RWPE2 (cell line): ENCODE measurements around the gene ALG1.
"Not testable (repeated sequence)": the region's sequence is repeated elsewhere in the genome, so short reads cannot be mapped to it uniquely, and the experiment has no call there.

Source experiments
- ATAC-seq: fragments of 200-7000 bp; cut with Tn5 transposase; 3 replicates; pipeline ENCODE4 v1.9.1; 2021; ENCODE audit warnings: low read depth
- DNase-seq: peaks from one replicate; pipeline ENCODE4 v3.0.0-alpha.2; 2020; ENCODE audit warnings: low spot score
- H3K27ac ChIP-seq: fragments of 450-650 bp; 2 replicates; pipeline ENCODE4 v1.5.1; 2017; ENCODE audit warnings: mild to moderate bottlenecking; ENCODE audit not compliant: poor library complexity, severe bottlenecking
- H3K27me3 ChIP-seq: fragments of 250-450 bp; sonication (Bioruptor Pico); 2 replicates; pipeline ENCODE4 v1.5.1; 2021; ENCODE audit warnings: mild to moderate bottlenecking, moderate library complexity; ENCODE audit not compliant: insufficient read depth, poor library complexity, severe bottlenecking
- H3K36me3 ChIP-seq: fragments of 250-450 bp; sonication (Bioruptor Pico); 2 replicates; pipeline ENCODE4 v1.5.1; 2020; ENCODE audit warnings: low read depth, mild to moderate bottlenecking, moderate library complexity
- H3K4me1 ChIP-seq: fragments of 250-450 bp; sonication (Bioruptor Pico); 2 replicates; pipeline ENCODE4 v1.5.1; 2021; ENCODE audit warnings: mild to moderate bottlenecking, moderate library complexity; ENCODE audit not compliant: insufficient read depth, poor library complexity, severe bottlenecking
- H3K4me3 ChIP-seq: fragments of 250-450 bp; sonication (Bioruptor Pico); 2 replicates; pipeline ENCODE4 v1.5.1; 2021; ENCODE audit warnings: mild to moderate bottlenecking, moderate library complexity; ENCODE audit not compliant: severe bottlenecking
- H3K9me3 ChIP-seq: fragments of 250-450 bp; sonication (Bioruptor Pico); 2 replicates; pipeline ENCODE4 v1.5.1; 2021; ENCODE audit warnings: mild to moderate bottlenecking, moderate library complexity; ENCODE audit not compliant: severe bottlenecking
- CTCF ChIP-seq: fragments of 450-650 bp; IDR thresholded peaks from one replicate; pipeline ENCODE4 v1.5.1; 2017; ENCODE audit warnings: mild to moderate bottlenecking, moderate library complexity; ENCODE audit not compliant: poor library complexity, severe bottlenecking

The ALG1 gene

GRCh38 chr16:5103296-5104032 lies 31.8 kb downstream of the ALG1 start:
- ATAC-seq, H3K36me3 ChIP-seq, H3K27me3 ChIP-seq, H3K9me3 ChIP-seq, H3K27ac ChIP-seq, DNase-seq, H3K4me3 ChIP-seq, H3K4me1 ChIP-seq: not testable (repeated sequence)

GRCh38 chr16:5105039-5105438 lies 33.4 kb downstream of the ALG1 start:
- H3K36me3 ChIP-seq, H3K27ac ChIP-seq, DNase-seq, H3K4me3 ChIP-seq, H3K9me3 ChIP-seq, ATAC-seq, H3K27me3 ChIP-seq, H3K4me1 ChIP-seq: not testable (repeated sequence)

- Histone ChIP-seq H3K36me3 (no peaks in the 10 kb centered on the region), H3K4me3 (no peak overlapping the region), H3K4me1 (no peaks in the 10 kb centered on the region), H3K27ac (no peak overlapping the region), H3K27me3 (no peaks in the 10 kb centered on the region), H3K9me3 (no peaks in the 10 kb centered on the region)
- no peak for ATAC-seq
- DNase-seq = no peak
- TF ChIP-seq CTCF = no peak
Measured at GRCh38 chr16:5108505-5109158, 37.0 kb downstream of the ALG1 start.

- not testable (repeated sequence) for H3K27ac ChIP-seq, H3K4me1 ChIP-seq, H3K36me3 ChIP-seq, H3K4me3 ChIP-seq, DNase-seq, H3K9me3 ChIP-seq, H3K27me3 ChIP-seq, ATAC-seq
Measured at GRCh38 chr16:5110933-5111332, 39.3 kb downstream of the ALG1 start.

- peaks cover 10% of the 10 kb centered on the region for H3K27me3 ChIP-seq
- not testable (repeated sequence) for H3K4me3 ChIP-seq, DNase-seq, H3K27ac ChIP-seq, H3K4me1 ChIP-seq, H3K36me3 ChIP-seq, ATAC-seq, H3K9me3 ChIP-seq
Measured at GRCh38 chr16:5116780-5117295, 45.2 kb downstream of the ALG1 start.

GRCh38 chr16:5117300-5118087 lies 45.9 kb downstream of the ALG1 start:
- ATAC-seq, DNase-seq, H3K27ac ChIP-seq, H3K36me3 ChIP-seq, H3K9me3 ChIP-seq, H3K4me3 ChIP-seq, H3K4me1 ChIP-seq: not testable (repeated sequence)
- peaks cover 10% of the 10 kb centered on the region for H3K27me3 ChIP-seq

GRCh38 chr16:5131467-5132004 lies 59.9 kb downstream of the ALG1 start:
- H3K9me3 ChIP-seq, H3K27ac ChIP-seq, H3K27me3 ChIP-seq, H3K4me1 ChIP-seq, ATAC-seq, H3K4me3 ChIP-seq, DNase-seq, H3K36me3 ChIP-seq: not testable (repeated sequence)

- ATAC-seq, H3K27me3 ChIP-seq, H3K9me3 ChIP-seq, DNase-seq, H3K4me3 ChIP-seq, H3K4me1 ChIP-seq, H3K36me3 ChIP-seq, H3K27ac ChIP-seq: not testable (repeated sequence)
Measured at GRCh38 chr16:5132915-5133600, 61.4 kb downstream of the ALG1 start.

- not testable (repeated sequence) for H3K36me3 ChIP-seq, H3K4me3 ChIP-seq, H3K27ac ChIP-seq, H3K9me3 ChIP-seq, H3K27me3 ChIP-seq, ATAC-seq, H3K4me1 ChIP-seq, DNase-seq
Measured at GRCh38 chr16:5134739-5135452, 63.3 kb downstream of the ALG1 start.
